ENCODE data around the gene TTC9C.
"Not testable (repeated sequence)": the region's sequence is repeated elsewhere in the genome, so short reads cannot be mapped to it uniquely, and the experiment has no call there.

Gene TTC9C

GRCh38 chr11:62752994-62753735 is 24.9 kb downstream of the TTC9C start:
- no peak for DNase-seq

GRCh38 chr11:62753736-62754603 is 25.7 kb downstream of the TTC9C start, which contains the start of gene ZBTB3:
ZBTB3 (minus strand) TSS chr11:62754160; CDS start chr11:62753664, 496 bp downstream.
- peak; percentile 100 for DNase-seq

- DNase-seq: no peak
Measured at GRCh38 chr11:62755086-62755615, 26.9 kb downstream of the TTC9C start.

- no peak for DNase-seq
Measured at GRCh38 chr11:62757846-62758788, 29.8 kb downstream of the TTC9C start.

GRCh38 chr11:62760867-62761227 is 32.6 kb downstream of the TTC9C start:
- not testable (repeated sequence) for DNase-seq

GRCh38 chr11:62770778-62771143 is 42.5 kb downstream of the TTC9C start:
- no peak for DNase-seq

- peak; percentile 98 for DNase-seq
Measured at GRCh38 chr11:62771144-62772021, 43.1 kb downstream of the TTC9C start, which contains the start of gene TAF6L. TAF6L (plus strand) TSS chr11:62771396; CDS start chr11:62775784, 4,388 bp downstream.

- no peak for DNase-seq
Measured at GRCh38 chr11:62774407-62774806, 46.1 kb downstream of the TTC9C start.

- no peak for DNase-seq
Measured at GRCh38 chr11:62775646-62776045, 47.4 kb downstream of the TTC9C start.

- no peak for DNase-seq
Measured at GRCh38 chr11:62777389-62777788, 49.1 kb downstream of the TTC9C start.

GRCh38 chr11:62778441-62778840 is 50.2 kb downstream of the TTC9C start:
- no peak for DNase-seq

GRCh38 chr11:62782753-62783152 is 54.5 kb downstream of the TTC9C start:
- DNase-seq: no peak

GRCh38 chr11:62786318-62787004 is 58.2 kb downstream of the TTC9C start:
- peak; percentile 84 for DNase-seq

GRCh38 chr11:62787005-62787759 is 58.9 kb downstream of the TTC9C start, which contains the start of gene TMEM179B:
TMEM179B (plus strand) TSS chr11:62787402; CDS start chr11:62787432, 30 bp downstream.
- peak; percentile 98 for DNase-seq
